SH-SY5Y (cell line): ENCODE measurements around the gene MFGE8.

ENCODE experiments used
- GATA2 ChIP-seq: IDR thresholded peaks from 2 replicates; pipeline ENCODE4 v1.6.1; 2011; ENCODE audit warnings: mild to moderate bottlenecking, low read depth, low read length
- GATA3 ChIP-seq: IDR thresholded peaks from 2 replicates; pipeline ENCODE4 v1.6.1; 2011; ENCODE audit warnings: low read depth, mild to moderate bottlenecking, low read length, moderate library complexity

DNA sequence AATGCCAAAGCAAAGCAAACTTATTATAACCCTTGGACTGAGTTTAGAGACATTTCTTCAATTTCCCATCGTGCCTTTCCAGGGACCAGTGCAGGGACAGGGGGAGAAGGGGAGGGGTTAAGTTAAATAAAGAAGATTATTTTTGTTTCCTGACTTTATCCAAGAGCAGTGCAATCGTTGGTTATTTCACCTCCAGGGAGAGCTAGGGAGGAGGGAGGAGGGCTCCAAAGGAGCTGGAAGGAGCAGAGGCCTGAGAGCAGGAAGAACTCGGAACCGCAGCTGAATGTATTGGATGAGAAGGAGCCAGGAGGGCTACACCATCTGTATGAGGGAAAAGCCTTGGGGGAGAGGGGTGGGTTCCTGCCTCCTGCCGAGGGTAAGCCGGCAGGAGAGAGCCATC, 38.5 kb downstream of the MFGE8 start:
- TF ChIP-seq GATA3 (no peak), GATA2 (no peak)
